ENCODE data around the gene OSGIN1.
"Not testable (repeated sequence)": the region's sequence is repeated elsewhere in the genome, so short reads cannot be mapped to it uniquely, and the experiment has no call there.

Gene OSGIN1

DNA sequence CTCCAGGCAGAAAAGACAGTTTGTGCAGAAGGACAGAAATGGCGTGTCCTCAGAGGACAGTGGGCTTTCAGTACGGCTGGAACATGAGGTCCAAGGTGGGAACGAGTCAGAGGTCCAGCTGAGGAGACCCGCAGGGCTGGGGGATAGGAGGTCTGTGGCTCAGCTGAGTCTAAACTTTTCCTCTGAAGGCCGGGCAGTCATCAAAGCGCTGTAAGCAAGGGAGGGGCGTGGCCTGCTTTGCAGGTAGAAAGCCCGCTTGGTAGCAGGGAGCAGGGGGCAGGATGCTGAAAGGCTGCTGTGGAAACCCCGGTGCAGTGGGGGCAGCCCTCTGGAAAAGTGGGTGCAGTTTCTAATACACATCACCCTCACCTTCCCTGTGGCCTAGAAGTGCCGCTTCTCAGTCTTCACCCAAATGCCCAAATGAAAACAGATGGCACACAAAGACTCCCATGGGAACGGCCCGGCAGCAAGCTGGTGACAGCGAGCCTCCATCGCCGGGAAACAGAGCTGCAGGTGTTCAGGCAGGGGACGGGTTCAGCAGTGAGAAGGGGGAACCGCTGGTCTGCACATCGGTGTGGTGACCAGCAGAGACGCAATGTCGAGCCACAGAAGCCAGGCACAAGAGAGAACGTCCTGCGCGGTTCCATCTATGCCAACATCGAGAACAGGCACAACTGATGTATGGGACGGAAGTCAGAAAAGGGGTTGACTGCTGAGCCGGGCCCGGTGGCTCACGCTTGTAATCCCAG lies 12.2 kb upstream of the OSGIN1 start:
- DNase-seq (ENCODE audit: low spot score) = no peak

DNA sequence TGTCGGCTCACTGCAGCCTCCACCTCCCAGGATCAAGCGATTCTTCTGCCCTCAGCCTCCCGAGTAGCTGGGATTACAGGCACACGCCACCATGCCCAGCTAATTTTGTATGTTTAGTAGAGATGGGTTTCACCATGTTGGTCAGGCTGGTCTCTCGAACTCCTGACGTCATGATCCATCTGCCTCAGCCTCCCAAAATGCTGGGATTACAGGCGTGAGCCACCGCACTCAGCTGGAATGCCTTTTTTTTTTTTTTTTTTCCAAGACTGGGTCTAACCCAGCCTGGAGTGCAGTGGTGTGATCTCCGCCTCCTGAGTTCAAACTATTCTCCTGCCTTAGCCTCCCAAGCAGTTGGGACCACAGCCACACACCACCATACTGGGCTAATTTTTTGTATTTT lies 11.5 kb upstream of the OSGIN1 start:
- not testable (repeated sequence) for DNase-seq (ENCODE audit: low spot score)

DNA sequence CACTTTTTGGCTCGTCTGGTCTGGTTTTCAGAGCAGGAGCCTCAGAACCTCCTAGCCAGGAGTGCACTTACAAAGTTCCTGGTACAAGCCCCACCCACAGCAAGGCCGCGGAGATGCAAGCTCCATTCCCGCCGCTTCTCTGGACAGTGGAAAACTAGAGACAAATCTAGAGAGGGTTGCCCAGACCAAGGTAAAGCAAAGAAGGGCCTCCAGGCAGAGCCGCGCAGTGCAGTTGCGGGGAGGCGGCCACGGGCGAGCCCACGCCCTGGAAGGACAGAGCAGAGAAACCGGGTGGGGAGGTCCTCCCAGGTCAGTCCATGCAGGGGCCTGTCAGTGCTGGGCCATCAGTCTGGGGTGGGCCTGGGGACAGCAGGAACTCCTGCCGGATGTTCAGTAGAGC lies 11.0 kb upstream of the OSGIN1 start:
- DNase-seq (ENCODE audit: low spot score) = no peak

DNA sequence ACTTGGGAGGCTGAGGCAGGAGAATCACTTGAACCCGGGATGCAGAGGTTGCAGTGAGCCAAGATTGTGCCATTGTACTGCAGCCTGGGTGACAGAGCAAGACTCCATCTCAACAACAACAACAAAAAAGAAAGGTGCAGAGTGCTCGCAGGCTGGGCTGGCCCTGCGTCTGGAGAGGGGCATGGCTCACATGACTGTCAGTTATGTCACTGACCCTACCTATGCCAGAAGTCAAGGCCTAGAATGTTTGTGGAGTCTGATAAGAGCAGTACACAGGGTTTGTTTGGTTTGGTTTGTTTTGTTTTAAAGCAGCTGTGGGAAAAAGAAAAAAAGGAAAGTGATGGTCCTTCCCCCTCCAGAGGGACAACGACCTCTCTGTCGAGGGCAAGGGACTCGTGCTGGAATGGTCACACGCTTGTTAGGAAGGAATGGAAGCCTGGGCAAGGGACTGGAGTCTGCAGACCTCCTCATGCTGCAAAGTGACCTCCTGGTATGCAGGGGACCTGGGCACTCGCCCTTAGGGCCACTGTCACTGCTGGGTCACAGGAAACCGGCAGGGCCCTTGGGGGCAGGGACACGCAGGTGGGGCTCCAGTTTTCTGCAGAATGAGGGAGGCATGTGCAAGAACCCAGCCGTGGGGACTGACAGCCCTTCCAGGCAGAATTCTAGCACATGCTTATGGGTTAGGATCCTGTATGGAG lies 10.1 kb upstream of the OSGIN1 start:
- no peak for DNase-seq (ENCODE audit: low spot score)

DNA sequence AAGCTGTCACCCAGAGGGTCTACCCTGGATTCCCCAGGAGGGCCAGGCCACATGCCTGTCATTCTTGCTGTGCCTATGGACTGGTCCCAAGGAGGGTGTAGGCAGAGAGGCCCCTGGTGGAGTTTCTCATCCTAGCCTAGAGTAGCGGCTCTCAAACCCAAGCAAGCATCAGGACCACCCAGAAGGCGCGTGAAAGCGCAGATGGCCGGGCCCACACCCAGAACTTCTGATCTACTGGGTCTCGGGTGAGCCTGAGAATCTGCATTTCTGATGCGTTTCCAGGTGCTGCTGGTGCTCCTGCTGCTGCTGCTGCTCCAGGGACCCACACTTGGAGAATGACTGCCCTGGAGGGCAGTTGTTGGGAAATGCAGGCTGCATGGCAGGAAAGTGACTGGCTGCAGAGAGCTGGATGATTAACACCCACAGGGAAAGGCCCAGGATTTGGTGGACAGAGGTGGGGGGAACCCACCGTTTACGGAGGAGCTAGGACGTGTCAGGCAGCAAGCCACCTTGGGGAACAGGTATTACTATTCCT lies 9.5 kb upstream of the OSGIN1 start:
- no peak for DNase-seq (ENCODE audit: low spot score)

DNA sequence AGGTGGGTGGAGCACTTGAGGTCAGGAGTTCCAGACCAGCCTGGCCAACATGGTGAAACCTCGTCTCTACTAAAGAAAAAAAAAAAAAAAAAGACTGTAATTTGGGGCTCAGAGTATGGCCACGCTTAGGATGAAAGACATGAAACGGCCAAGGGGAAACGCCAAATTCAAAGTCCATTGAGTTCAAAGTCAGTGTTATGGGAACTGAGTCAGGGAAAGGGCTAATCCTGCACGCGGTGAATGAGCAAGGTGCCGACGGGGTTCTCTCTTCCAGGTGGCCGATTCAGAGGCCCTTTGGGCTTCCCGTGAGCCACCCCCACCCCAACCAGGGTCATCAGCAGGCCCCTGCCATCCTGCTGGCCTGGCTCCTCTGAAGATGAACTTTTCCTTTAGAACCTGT lies 7.5 kb upstream of the OSGIN1 start:
- DNase-seq (ENCODE audit: low spot score) = no peak

DNA sequence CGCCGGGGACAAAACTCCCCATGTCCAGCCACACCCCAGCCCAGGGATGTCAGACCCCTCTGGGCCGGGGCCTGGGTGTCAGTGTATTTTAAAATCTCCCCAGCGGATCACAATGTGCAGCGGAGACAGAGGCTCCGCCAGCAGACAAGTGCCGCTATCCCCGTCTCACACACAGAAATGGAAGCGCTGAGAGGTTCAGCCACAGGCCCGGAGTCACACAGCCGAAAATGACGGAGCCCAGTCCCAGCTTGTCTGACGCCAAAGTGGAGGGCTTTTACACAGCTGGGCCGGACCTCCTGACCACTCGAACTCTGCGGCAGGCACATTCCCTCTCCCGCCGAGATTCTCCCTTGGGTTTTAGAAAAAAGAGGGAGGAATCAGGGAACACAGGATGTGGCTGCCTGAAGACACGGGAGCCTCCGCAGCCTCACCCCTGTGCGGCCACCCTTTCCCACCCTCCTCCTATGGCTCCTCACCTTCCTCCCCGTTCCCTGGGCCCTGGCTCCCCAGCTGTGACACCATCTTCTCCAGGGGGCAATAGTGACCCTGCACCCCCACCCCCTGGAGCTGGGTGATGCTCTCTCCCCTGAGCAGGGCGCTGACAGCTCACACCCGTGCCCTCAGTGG lies 6.8 kb upstream of the OSGIN1 start:
- no peak for DNase-seq (ENCODE audit: low spot score)

DNA sequence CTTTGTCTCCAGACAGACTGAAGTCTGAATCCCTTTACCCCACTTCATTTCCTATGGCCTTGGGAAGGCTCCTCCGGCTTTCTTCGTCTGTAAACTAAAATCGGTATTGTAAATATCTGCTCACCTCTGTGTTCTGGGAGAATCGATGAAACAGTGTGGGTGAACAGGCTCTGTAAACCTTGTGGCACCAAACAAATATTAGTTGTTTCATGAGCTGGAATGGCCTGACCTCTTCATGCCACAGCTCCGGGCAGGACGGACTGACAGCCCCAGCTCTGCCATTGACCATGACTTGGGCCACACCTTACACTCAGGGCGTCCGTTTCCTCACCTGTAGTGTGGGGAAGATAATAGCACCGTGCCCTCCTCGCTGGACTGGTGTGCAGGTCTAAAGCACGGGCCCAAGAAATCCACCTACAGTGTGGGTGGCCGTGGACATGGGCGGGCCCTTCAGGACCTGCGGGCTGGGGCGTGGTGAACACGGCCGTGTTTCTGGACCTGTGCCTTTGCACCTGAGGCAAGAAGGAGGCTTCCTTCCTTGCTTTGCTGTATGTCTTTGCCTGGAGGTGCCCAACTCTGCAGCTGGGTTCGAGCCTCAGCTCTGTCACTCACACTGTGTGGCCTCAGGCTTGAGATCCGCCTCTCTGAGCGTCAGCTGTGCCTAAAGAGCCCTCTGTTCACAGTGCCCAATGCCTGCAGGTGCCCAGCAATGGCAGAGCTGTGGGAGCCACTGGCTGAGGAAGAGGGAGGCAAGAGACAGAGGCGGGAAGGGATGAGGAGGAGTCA lies 6.1 kb upstream of the OSGIN1 start:
- DNase-seq (ENCODE audit: low spot score) = no peak

DNA sequence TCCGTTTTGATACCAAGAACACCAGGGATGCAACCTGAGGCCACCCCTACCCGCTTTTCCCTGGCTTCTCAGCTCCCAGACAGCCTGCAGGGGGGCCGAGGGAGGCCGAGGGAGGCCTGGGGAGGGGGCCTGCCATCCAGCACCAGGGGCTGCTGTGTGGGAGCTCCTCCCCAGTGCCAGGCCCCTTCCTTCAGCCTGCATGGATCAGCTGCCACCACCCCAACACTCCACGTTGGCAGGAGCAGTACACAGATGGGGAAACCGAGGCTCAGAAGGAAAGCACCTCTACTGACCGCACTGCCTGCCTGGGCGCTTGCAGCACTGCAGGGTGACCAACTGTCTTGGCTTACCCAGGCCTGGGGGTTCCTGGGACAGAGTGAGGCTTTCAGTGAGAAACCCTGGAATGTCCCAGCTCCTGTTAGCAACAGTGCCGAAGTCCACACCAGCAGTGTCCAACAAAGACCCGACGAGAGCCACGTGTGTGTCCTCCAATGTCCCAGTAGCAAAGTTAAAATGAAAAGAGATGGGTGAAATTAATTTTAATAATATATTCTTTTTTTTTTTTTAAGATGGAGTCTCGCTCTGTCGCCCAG lies 5.3 kb upstream of the OSGIN1 start:
- DNase-seq (ENCODE audit: low spot score) = no peak

DNA sequence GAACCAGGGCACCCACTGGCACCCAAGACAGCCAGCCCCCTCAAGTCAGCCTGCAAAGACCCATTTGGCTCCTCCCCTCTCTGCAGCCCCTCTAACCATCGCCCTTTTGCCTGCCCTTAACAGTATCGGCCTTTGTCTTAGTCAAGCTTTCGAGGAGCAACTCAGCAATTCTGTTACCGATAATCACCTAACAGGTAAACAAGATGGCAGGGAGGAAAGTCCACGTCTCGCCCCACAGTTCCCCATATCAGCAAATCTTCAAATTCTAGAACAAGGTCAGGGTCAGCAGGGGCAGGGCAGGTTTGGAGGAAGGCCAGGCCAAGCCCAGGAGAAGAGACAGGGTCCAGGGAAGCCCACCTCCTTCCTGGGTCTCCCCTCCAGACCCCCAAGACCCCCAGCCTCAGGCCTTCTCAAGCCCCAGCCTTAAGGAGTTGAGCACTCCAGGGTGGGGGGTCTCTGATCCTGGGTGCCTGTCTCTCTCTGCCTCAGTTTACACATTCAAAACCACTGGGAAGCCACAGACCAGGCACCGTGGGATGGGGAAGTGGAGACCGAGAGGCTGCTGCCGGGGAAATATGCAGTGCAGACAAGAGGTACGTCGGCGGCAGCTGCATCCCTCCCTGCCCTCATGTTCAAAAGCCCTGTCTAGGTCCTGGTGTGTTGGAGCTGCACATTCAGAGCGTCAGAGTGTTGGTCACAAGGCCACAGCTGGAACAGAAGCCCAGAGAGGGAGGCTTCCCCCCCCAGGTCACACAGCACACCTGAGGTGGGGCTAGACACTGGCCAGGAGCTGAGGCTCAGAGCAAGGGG lies 3.9 kb upstream of the OSGIN1 start:
- no peak for DNase-seq (ENCODE audit: low spot score)

DNA sequence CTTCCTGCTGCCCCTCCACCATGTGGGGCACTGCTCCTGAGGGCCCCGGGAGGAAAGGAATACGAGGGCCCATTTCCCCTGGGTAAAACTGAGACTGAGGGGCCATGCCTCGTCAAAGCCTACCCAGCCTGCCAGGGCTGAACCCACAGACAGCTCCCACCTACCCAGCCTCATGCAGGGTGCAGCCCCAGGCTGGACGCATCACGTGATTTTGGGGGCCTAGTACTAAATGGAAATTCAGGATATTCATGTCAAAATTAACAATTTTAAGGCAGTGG lies 3.4 kb upstream of the OSGIN1 start:
- DNase-seq (ENCODE audit: low spot score) = no peak

DNA sequence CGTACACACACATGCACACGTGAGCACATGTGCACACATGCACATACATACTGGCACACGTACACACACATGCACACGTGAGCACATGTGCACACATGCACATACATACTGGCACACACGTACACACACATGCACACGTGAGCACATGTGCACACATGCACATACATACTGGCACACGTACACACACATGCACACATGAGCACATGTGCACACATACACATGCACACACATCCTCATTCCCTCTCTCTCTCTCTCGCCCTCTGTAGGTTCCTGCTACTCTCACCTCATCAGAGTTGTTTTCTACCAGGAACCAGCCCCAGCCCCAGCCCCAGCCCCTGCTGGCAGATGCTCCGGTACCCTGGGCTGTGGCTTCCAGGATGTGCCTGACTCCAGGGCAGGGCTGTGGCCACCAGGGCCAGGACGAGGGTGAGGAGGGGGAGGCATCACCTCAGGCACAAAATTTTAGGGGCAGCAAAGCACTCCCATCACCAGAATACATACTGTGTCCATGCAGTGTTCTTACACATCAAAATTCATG lies 2.1 kb upstream of the OSGIN1 start:
- DNase-seq (ENCODE audit: low spot score) = not testable (repeated sequence)

DNA sequence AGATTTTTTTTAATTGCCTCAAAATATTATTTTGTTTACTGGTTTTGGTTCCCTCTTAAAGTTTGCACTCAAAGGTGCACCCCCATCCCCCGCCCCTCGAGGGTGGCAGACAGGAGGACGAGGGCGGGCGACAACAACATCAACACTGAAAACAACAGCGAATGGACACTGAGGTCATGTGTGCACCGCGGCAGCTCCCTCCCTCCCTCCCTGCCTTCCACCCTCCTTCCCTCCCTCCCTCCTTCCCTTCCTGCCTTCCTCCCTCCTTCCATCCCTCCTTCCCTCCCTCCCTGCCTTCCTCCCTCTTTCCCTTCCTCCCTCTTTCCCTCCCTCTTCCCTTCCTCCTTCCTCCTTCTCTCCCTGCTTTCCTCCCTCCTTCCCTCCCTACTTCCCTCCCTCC lies 1.5 kb upstream of the OSGIN1 start:
- no peak for DNase-seq (ENCODE audit: low spot score)

DNA sequence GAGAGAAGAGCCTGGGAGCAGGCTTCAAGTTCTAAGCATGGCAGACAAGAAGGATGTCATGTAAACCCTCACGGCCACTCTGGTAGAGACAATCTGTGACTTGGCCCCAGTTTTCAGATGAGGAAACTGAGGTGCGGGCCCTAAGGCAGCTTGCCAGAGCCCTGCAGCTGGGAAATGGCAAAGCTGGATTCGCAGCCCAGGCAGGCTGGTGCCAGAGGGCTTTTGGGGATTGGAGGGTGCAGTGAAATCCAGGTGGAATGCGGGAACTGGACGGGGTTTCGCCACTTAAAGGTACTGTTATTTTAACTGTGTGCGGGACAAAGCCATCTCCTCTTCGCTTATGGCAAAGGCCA lies 477 bp upstream of the OSGIN1 start:
- DNase-seq (ENCODE audit: low spot score) = peak; percentile 68

DNA sequence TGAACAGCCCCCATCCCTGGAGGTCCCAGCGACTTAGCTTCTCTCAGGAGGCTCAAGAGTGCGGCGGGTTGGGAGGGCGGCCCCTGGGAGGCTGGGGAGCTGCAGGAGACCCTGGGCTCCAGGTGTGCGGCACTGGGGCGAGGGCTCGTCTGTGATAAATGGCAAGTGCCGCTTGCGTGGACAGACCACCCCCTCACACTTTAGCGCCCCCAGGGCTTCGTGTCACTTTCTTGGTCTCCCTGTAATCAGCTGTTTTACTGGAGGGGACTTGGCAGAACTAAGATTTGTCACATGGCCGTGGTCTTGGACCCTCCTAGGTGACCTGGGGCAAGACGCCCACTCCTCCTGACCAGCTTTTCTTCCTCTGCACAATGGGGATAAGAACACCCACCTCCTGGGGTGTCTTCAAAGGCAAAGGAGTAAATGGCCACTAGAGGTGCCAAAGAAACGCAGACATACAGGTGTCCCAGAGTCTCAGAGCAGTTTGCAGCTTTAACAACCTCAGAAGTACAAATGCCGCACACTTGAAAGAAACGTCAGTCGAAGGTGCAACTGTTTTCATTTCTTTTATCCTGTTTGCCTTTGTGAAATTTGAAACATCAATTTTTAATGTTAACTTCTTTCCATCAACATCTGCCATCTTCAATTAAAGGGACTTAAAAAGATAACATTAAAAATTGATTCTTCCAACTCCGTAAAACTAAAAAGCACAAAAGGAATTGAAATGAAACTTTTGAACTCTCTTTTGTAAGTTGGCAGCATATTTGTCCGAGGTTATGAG lies 946 bp downstream of the OSGIN1 start:
- peak; percentile 44 for DNase-seq (ENCODE audit: low spot score)

DNA sequence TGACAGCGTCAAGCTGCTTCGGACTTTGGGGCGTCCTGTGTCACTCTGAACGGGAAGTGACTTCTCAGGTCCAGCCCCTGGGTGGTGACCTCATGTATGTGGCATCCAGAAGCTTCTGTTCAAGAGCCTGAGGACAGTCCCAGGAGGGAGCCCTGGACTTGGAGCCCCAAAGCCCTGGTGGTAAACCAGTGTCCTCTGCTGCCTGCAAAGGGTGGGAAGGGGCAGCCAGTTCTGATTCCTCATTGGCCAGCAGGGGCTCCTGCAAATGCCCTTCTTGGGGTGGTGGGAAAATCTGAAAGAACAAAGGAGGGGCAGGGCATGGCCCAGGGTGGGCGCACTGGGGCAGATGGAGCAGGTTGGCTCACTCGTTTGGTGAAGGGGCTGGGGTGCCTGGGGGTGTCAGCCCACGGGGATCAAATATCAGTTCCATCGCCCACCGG lies 1.6 kb downstream of the OSGIN1 start:
- peak; percentile 67 for DNase-seq (ENCODE audit: low spot score)

DNA sequence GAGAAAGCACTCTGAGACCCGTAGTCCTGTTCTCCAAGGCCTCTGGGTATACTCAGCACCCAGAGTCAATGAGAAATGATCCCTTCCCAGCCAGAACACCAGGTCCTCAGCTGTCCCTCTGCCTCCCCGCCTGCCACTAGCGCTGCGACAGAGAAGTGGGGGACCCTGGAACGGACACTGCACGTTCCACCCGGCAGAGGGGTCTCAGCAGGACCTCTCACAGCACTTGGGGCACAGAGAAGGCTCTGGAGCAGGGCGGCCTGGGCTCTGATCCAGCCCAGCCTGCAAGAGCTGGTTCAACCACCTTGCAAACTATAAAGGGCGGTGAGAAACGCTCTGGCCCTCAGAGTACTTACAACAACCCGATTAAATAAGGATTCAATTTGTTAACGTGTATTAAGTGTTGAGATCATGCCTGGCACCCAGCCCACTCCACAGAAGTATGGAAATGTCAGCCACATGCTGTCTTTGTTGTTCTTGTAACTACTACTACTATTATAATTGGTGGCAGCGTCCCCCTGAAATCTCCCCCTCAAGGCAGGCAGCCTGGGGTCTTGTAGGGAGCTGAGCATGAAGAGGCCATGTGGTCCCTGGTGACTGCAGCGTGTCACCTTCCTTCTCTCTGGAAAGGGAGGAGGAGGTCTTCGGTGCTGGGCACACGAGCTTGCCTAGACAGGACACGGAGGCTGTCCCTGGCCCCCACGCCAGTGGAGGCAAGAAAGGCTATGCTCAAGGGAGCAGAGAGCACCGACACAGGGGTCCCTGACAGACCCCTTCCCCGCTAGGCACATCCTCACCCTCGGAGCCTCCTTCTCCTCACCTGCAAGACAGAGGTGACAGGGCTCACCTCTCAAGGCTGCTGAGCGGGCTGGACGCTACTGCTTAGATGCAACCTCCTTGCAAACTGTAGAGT lies 2.4 kb downstream of the OSGIN1 start:
- DNase-seq (ENCODE audit: low spot score) = no peak

DNA sequence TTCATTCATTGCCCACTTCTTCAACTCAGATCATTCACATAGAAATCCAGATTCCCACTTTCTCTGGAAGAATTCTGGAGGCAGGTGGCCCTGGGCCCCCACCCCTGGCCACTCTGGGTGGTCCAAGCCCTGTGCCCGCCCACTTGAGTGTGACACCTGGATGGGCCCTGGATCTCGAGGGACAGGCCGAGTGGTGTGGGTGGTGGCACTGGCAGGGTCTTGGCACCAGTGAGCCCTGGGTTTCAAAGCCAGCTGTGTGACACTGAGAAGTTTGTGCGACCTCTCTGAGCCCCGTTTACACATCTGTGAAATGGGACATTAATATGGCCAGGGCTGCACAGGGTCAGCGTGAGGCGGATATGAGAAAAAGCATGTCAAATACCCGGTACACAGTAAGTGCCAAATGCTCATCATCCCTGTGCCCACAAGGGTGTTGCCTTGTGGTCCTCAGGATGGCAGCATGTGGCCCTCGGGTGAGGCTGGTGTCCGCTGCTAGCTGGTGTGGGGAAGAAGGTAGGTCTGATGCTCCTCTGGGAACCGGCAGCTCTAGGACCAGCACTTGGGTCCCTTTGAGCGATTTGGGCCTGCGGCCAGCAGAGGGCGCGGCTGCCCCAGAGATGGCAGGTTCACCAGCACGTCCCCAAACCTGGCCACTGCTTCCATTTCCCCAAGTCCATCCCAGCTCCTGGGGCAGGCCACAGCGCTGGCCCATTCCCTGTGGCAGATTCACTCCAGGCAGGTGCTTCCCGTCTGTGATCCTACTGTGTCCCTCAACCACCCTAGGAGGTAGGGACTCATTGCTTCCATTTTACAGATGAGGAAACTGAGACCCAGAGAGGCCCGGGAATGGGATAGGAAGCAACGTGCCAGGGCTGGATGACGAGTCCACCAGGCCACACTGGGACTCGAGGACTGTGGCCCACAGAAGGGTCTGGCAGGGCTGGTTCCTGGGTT lies 3.6 kb downstream of the OSGIN1 start:
- peak; percentile 79 for DNase-seq (ENCODE audit: low spot score)
